ENCODE results near the gene SLCO3A1.
A peak's percentile ranks its signal among the peaks of the same experiment; 100 is the strongest.

The SLCO3A1 gene

GRCh38 chr15:91853511-91853947 lies at the start of gene SLCO3A1:
Gene SLCO3A1 (plus strand): TSS chr15:91853708.
- no peak for DNase-seq

- DNase-seq, result no peak
Measured at GRCh38 chr15:91807122-91807521, 46.4 kb upstream of the SLCO3A1 start.

GRCh38 chr15:91813924-91814323 lies 39.6 kb upstream of the SLCO3A1 start:
- no peak for DNase-seq

GRCh38 chr15:91816942-91817341 lies 36.6 kb upstream of the SLCO3A1 start:
- DNase-seq, result no peak

- DNase-seq, result no peak
Measured at GRCh38 chr15:91821458-91821857, 32.0 kb upstream of the SLCO3A1 start.

- no peak for DNase-seq
Measured at GRCh38 chr15:91824256-91824655, 29.3 kb upstream of the SLCO3A1 start.

GRCh38 chr15:91826443-91826842 lies 27.1 kb upstream of the SLCO3A1 start:
- DNase-seq, result no peak

- no peak for DNase-seq
Measured at GRCh38 chr15:91833056-91833455, 20.5 kb upstream of the SLCO3A1 start.

GRCh38 chr15:91839867-91840266 lies 13.6 kb upstream of the SLCO3A1 start:
- no peak for DNase-seq

- no peak for DNase-seq
Measured at GRCh38 chr15:91841861-91842260, 11.6 kb upstream of the SLCO3A1 start.

- DNase-seq, result no peak
Measured at GRCh38 chr15:91844341-91844740, 9.2 kb upstream of the SLCO3A1 start.

GRCh38 chr15:91844928-91845327 lies 8.6 kb upstream of the SLCO3A1 start:
- no peak for DNase-seq

- no peak for DNase-seq
Measured at GRCh38 chr15:91845720-91846119, 7.8 kb upstream of the SLCO3A1 start.

GRCh38 chr15:91849180-91849579 lies 4.3 kb upstream of the SLCO3A1 start:
- no peak for DNase-seq

GRCh38 chr15:91849749-91850161 lies 3.8 kb upstream of the SLCO3A1 start:
- no peak for DNase-seq

- no peak for DNase-seq
Measured at GRCh38 chr15:91852741-91853510, 582 bp upstream of the SLCO3A1 start.

GRCh38 chr15:91853948-91854638 lies 585 bp downstream of the SLCO3A1 start:
- DNase-seq, result no peak

GRCh38 chr15:91854639-91854990 lies 1.1 kb downstream of the SLCO3A1 start:
- no peak for DNase-seq

- no peak for DNase-seq
Measured at GRCh38 chr15:91855241-91855640, 1.7 kb downstream of the SLCO3A1 start.

GRCh38 chr15:91855684-91856489 lies 2.4 kb downstream of the SLCO3A1 start:
- DNase-seq, result no peak

GRCh38 chr15:91857224-91857585 lies 3.7 kb downstream of the SLCO3A1 start:
- no peak for DNase-seq

GRCh38 chr15:91857772-91858171 lies 4.3 kb downstream of the SLCO3A1 start:
- DNase-seq, result no peak

- no peak for DNase-seq
Measured at GRCh38 chr15:91860498-91860897, 7.0 kb downstream of the SLCO3A1 start.

- peak; percentile 64 for DNase-seq
Measured at GRCh38 chr15:91861223-91861622, 7.7 kb downstream of the SLCO3A1 start.

All from SIG-M5 (cell line).